ENCODE data around the gene CBLB. TPM values are rescaled to one million over a fixed set of nuclear protein-coding genes. Genes with fewer than 3 reads are reported as not detected.

CBLB gene
- polyA plus RNA-seq, 2 of the 4 experiments (the other 2 are of a cell fraction): 6.8 to 16.2 TPM

DNA sequence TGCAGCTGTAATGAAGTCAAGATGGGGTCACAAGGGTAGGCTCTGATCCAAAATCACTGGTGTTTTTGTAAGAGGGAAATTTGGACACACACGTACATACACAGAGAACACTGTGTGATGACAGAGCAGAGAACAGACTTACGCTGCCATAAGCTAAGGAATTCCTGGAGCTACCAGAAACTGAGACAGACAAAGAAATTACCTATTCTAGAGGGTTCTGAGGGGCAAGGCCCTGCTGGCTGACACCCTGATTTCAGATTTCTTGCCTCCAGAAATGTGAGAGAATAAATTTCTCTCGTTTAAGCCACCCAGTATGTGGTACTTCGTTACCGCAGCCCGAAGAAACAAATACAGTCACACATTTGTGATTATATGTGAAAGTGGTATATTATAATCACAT, 24.8 kb downstream of the CBLB start (continued):
- no peak for TF ChIP-seq HMGXB4 (CRISPR knock-in tag; IDR thresholded peaks at IDR 0.05; ENCODE audit: borderline replicate concordance)

- Histone ChIP-seq H3K4me1 (no peaks in the 10 kb centered on the region), H3K4me3 (no peak overlapping the region), H3K27ac (no peak overlapping the region), H3K4me2 (no peak overlapping the region), H3K9me3 (no peaks in the 10 kb centered on the region)
- DNase-seq (ENCODE audit: low read depth in 1 of 2, low spot score in 1 of 2): no peak
- WGBS (ENCODE audit: missing lambda C conversion rate): 90% methylated on average over 2 of the region's 2 CpGs
- ChIA-PET POLR2A (no interaction called here), CTCF (no interaction called here)
- ATAC-seq: no peak
- no peak for FAIRE-seq
- TF ChIP-seq EP300 (IDR thresholded peaks at IDR 0.05): no peak
- no peak for TF ChIP-seq SMC3 (IDR thresholded peaks at IDR 0.05)
- no peak for TF ChIP-seq FOSL2 (IDR thresholded peaks at IDR 0.05)
- no peak for TF ChIP-seq FOSL2 (CRISPR knock-in tag; IDR thresholded peaks at IDR 0.05)
- TF ChIP-seq NR3C1 (IDR thresholded peaks at IDR 0.05): no peak
- TF ChIP-seq ZNF302 (CRISPR knock-in tag; IDR thresholded peaks at IDR 0.05): no peak
- no peak for TF ChIP-seq CBX2 (IDR thresholded peaks at IDR 0.05; ENCODE audit: borderline replicate concordance, low read depth)
These were observed 25.9 kb downstream of the CBLB start for GRCh38 chr3:105842943-105843342.

- H3K4me2 ChIP-seq: no peak overlapping the region
- no peak for TF ChIP-seq SREBF2 (IDR thresholded peaks at IDR 0.05)
- TF ChIP-seq, protein P1, sequence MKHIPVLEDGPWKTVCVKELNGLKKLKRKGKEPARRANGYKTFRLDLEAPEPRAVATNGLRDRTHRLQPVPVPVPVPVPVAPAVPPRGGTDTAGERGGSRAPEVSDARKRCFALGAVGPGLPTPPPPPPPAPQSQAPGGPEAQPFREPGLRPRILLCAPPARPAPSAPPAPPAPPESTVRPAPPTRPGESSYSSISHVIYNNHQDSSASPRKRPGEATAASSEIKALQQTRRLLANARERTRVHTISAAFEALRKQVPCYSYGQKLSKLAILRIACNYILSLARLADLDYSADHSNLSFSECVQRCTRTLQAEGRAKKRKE (CRISPR knock-in tag; IDR thresholded peaks at IDR 0.05; ENCODE audit: low read depth): no peak
- TF ChIP-seq HEYL (CRISPR knock-in tag; IDR thresholded peaks at IDR 0.05): no peak
- no peak for TF ChIP-seq CBX2 (IDR thresholded peaks at IDR 0.05; ENCODE audit: borderline replicate concordance, low read depth)
- no peak for TF ChIP-seq HOXA7 (CRISPR knock-in tag; IDR thresholded peaks at IDR 0.05)
- TF ChIP-seq HOXB5 (CRISPR knock-in tag; IDR thresholded peaks at IDR 0.05): no peak
- TF ChIP-seq, protein P2, sequence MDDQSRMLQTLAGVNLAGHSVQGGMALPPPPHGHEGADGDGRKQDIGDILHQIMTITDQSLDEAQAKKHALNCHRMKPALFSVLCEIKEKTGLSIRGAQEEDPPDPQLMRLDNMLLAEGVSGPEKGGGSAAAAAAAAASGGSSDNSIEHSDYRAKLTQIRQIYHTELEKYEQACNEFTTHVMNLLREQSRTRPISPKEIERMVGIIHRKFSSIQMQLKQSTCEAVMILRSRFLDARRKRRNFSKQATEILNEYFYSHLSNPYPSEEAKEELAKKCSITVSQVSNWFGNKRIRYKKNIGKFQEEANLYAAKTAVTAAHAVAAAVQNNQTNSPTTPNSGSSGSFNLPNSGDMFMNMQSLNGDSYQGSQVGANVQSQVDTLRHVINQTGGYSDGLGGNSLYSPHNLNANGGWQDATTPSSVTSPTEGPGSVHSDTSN (IDR thresholded peaks at IDR 0.05): no peak
- no peak for TF ChIP-seq ZC3H11A (IDR thresholded peaks at IDR 0.05)
- TF ChIP-seq ZNF302 (CRISPR knock-in tag; IDR thresholded peaks at IDR 0.05): no peak
- no peak for TF ChIP-seq ZSCAN20 (CRISPR knock-in tag; IDR thresholded peaks at IDR 0.05)
- TF ChIP-seq CBX8 (IDR thresholded peaks at IDR 0.05): no peak
- TF ChIP-seq FOXS1 (CRISPR knock-in tag; IDR thresholded peaks at IDR 0.05): no peak
- TF ChIP-seq JUNB (IDR thresholded peaks at IDR 0.05): no peak
- TF ChIP-seq NR3C1 (IDR thresholded peaks at IDR 0.05): no peak
- POLR2A ChIA-PET: no interaction called here
- no peak overlapping the region for H3K27ac ChIP-seq
- H3K4me1 ChIP-seq: no peaks in the 10 kb centered on the region
- no peaks in the 10 kb centered on the region for H3K9me3 ChIP-seq
- CTCF ChIA-PET: no interaction called here
- FAIRE-seq: no peak
- WGBS (ENCODE audit: missing lambda C conversion rate): 93% methylated on average over 3 of the region's 3 CpGs
- DNase-seq (ENCODE audit: low read depth in 1 of 2, low spot score in 1 of 2): no peak
- no peak overlapping the region for H3K4me3 ChIP-seq
- ATAC-seq: no peak
These were observed 26.4 kb downstream of the CBLB start for GRCh38 chr3:105842449-105842848.

GRCh38 chr3:105837947-105838346, 30.9 kb downstream of the CBLB start:
- FAIRE-seq (no peak), DNase-seq (ENCODE audit: low read depth in 1 of 2, low spot score in 1 of 2) (no peak), ATAC-seq (no peak)
- ChIA-PET POLR2A (no interaction called here), CTCF (interaction anchor here (0.6 to 1.7 kb wide), 2 partner anchors 25 to 45 kb away, joined by 4 to 5 read pairs; no protein-coding TSS in a partner anchor)
- no peaks in the 10 kb centered on the region for H3K9me3 ChIP-seq
- TF ChIP-seq NPAS2 (CRISPR knock-in tag; IDR thresholded peaks at IDR 0.05; ENCODE audit: borderline replicate concordance) (no peak), EHMT2 (IDR thresholded peaks at IDR 0.05; ENCODE audit: low read depth) (no peak), TP53 (CRISPR knock-in tag; IDR thresholded peaks at IDR 0.05) (no peak), FOXS1 (CRISPR knock-in tag; IDR thresholded peaks at IDR 0.05) (no peak), MYC (IDR thresholded peaks at IDR 0.05; ENCODE audit: borderline replicate concordance, low read length) (no peak), KDM1A (IDR thresholded peaks at IDR 0.05; ENCODE audit: low read depth) (no peak), SMC3 (IDR thresholded peaks at IDR 0.05) (no peak), POLR2A (IDR thresholded peaks at IDR 0.05; ENCODE audit: low read length) (no peak), RAD21 (conservative IDR thresholded peaks at IDR 0.05 in 1 of 2, IDR thresholded peaks at IDR 0.05 in 1 of 2) (no peak), ZSCAN20 (CRISPR knock-in tag; IDR thresholded peaks at IDR 0.05) (no peak), HOXB13 (CRISPR knock-in tag; IDR thresholded peaks at IDR 0.05; ENCODE audit: low read depth) (no peak), GATA3 (IDR thresholded peaks at IDR 0.05; ENCODE audit: borderline replicate concordance) (no peak), CEBPB (IDR thresholded peaks at IDR 0.05) (no peak)
- TF ChIP-seq, protein P3, sequence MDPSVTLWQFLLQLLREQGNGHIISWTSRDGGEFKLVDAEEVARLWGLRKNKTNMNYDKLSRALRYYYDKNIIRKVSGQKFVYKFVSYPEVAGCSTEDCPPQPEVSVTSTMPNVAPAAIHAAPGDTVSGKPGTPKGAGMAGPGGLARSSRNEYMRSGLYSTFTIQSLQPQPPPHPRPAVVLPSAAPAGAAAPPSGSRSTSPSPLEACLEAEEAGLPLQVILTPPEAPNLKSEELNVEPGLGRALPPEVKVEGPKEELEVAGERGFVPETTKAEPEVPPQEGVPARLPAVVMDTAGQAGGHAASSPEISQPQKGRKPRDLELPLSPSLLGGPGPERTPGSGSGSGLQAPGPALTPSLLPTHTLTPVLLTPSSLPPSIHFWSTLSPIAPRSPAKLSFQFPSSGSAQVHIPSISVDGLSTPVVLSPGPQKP (IDR thresholded peaks at IDR 0.05; ENCODE audit: low read depth, low read length): no peak
- no peak overlapping the region for H3K4me2 ChIP-seq
- H3K4me3 ChIP-seq: no peak overlapping the region
- H3K27ac ChIP-seq: no peak overlapping the region
- WGBS (ENCODE audit: missing lambda C conversion rate): 95% methylated on average over 2 of the region's 2 CpGs
- H3K4me1 ChIP-seq: peaks cover 35% of the 10 kb centered on the region

All from A549 (cell line).